Prostate gland (tissue), 2 donors: Measurements from ENCODE around the gene B3GNT5. TPM values are rescaled to one million over a fixed set of nuclear protein-coding genes. Genes with fewer than 3 reads are reported as not detected.

Experiments used
- DNase-seq: peaks from one replicate; pipeline ENCODE4 v3.0.0-alpha.2; 2019; ENCODE audit warnings: low spot score
- H3K27ac ChIP-seq, 2 donors: fragments of 200-600 bp; sonication (generic); 2 replicates each; pipeline ENCODE4 v1.5.1; 2017 to 2019
- H3K27me3 ChIP-seq: fragments of 200-600 bp; sonication (generic); replicated peaks from 2 replicates; pipeline ENCODE4 v1.5.1; 2019; ENCODE audit not compliant: insufficient read depth
- H3K36me3 ChIP-seq, 2 donors: fragments of 200-600 bp; sonication (generic); 1 replicate in 1 of 2; 2 replicates in 1 of 2; pipeline versions ENCODE4 v1.5.1 to v1.8.1; 2017 to 2019
- H3K4me1 ChIP-seq: fragments of 200-600 bp; sonication (generic); replicated peaks from 2 replicates; pipeline ENCODE4 v1.5.1; 2019
- H3K4me3 ChIP-seq, 2 donors: fragments of 200-600 bp; sonication (generic); 2 replicates each; pipeline ENCODE4 v1.5.1; 2017 to 2019
- H3K9me3 ChIP-seq: fragments of 200-600 bp; sonication (generic); 2 replicates; pipeline ENCODE4 v1.5.1; 2017
- CTCF ChIP-seq, 4 experiments: fragments of 200-600 bp in 2 of 4; fragments of 450-650 bp in 2 of 4; sonication (generic) in 2 of 4; IDR thresholded peaks; 1 replicate in 3 of 4; 2 replicates in 1 of 4; pipeline ENCODE4 v1.5.1; 2016 to 2019; ENCODE audit warnings: antibody characterized with exemption in 4 of 4, mild to moderate bottlenecking in 2 of 4, moderate library complexity in 2 of 4
- POLR2A ChIP-seq: fragments of 450-650 bp; IDR thresholded peaks from one replicate; pipeline ENCODE4 v1.6.1; 2016; ENCODE audit warnings: antibody characterized with exemption, mild to moderate bottlenecking
- POLR2AphosphoS5 ChIP-seq: sonication (generic); formaldehyde crosslinking; IDR thresholded peaks from one replicate; pipeline ENCODE4 v1.6.1; 2017; ENCODE audit warnings: antibody characterized with exemption
- WGBS: methylation state at CpG from one replicate; pipeline ENCODE4 v1.1.5; 2018; 5-methylcytosine and 5-hydroxymethylcytosine counted together
- intact Hi-C: fragments of 100-400 bp; cut with DNase I; formaldehyde crosslinking; loops from one replicate; pipeline ENCODE4 v1.14.2; 2022
- total RNA-seq, 2 donors: library from RNA; depleted of rRNA; stranded (reverse); fragments of >200 nt; gene quantifications; one replicate each; pipeline ENCODE4 v1.1.0, GENCODE V29; 2016

The B3GNT5 gene
- total RNA-seq, 2 donors from 2014 or later = 5.9 to 7.2 TPM

DNA sequence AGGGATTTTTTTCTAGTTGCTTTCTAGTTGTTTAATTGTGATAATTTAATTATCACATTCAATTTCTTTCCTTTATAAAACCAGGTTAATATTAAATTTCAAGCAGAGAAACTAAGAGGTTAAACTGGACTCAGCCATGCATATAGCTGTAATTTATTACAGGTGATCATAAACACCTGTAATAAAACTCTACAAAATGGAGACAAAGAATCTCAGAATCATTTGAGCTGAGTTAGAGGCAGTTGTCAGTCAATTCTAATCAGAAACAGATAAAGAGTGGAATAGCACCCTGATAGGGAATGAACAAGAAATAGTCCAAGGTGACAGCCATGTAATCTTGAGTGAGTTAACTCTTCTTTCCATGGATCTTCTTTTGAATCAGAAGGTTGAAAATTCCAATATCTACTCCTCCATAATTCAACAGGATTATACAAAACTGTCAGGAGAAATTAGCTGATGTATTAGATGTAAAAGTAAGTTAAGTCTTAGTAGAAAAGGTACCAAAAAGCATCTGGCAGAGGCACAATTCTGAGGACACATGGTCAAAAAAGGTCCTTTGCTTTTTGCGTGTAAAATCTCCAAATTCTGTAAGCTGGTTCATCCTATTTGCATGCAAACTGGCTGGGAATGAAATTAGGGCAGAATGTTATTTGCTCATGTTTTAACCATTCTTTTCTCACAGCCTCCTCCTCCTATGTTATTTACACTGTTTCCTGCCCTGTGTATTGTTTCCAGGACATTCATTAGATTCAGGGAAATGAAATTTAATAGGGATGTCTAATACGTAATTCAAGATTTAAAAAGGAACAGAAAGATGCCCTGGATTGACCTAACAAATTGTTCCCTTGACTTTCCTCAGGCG lies 39.4 kb upstream of the B3GNT5 start:
- Histone ChIP-seq H3K4me1 (no peaks in the 10 kb centered on the region), H3K27me3 (no peaks in the 10 kb centered on the region), H3K9me3 (no peaks in the 10 kb centered on the region), H3K4me3 (no peak overlapping the region), H3K27ac (no peak overlapping the region), H3K36me3 (no peaks in the 10 kb centered on the region)
- 37% methylated on average over 3 of the region's 3 CpGs for WGBS
- TF ChIP-seq POLR2AphosphoS5 = no peak
- TF ChIP-seq POLR2A = no peak
- TF ChIP-seq CTCF (IDR thresholded peaks at IDR 0.05) = no peak
- DNase-seq = no peak
- intact Hi-C loops = no loop called here

DNA sequence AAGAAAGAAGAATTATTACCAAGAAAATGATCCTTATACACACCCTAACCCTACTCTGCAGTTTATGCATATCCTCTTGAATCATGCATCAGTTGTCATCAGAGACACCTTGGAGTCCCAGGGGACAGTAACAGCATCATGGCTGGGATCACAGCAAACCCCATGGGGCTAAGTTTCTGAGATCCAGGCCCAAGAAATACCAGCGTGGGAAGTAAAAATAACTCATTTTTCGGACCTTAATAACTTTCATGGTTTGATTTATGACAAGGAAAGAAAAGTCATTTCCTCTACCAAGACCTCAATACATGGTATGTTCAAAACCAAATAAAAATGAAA lies 38.8 kb upstream of the B3GNT5 start:
- H3K27ac ChIP-seq = no peak overlapping the region
- no peaks in the 10 kb centered on the region for H3K27me3 ChIP-seq
- H3K36me3 ChIP-seq = no peaks in the 10 kb centered on the region
- WGBS = 71% methylated on average over 2 of the region's 2 CpGs
- H3K4me1 ChIP-seq = no peaks in the 10 kb centered on the region
- no peak for DNase-seq
- no peaks in the 10 kb centered on the region for H3K9me3 ChIP-seq
- H3K4me3 ChIP-seq = no peak overlapping the region
- intact Hi-C loops = no loop called here
- no peak for TF ChIP-seq POLR2AphosphoS5
- TF ChIP-seq POLR2A = no peak
- TF ChIP-seq CTCF (IDR thresholded peaks at IDR 0.05) = no peak

DNA sequence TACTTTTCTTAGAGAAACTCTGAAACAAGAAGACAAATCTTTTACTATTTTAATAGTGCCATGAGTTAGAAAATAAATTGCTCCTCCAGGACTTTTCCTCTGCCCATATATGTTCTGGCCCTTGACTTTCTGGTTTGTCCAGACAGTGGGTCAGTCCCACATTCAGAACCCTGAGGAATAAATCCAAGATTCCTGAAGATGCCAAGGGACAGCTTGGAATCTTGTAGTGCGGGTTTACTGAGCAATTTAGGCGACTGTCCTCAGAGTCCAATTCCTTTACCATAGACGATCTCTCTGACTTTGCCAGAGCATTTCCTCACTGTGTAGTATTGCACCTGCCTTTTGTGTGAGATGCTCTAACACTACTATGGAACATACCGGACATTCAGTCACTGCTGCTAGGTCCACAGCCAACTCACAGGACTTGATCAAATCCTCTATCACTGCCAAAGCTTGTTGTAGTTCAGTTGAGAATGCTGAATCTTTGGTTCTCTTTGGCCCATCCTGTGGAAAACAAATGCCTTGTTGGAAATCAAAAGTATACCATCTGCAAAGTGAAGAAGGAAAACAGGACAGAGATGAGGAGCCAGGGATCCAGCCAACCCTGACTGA lies 37.4 kb upstream of the B3GNT5 start:
- intact Hi-C loops = no loop called here
- Histone ChIP-seq H3K27me3 (no peaks in the 10 kb centered on the region), H3K4me3 (no peak overlapping the region), H3K36me3 (no peaks in the 10 kb centered on the region), H3K4me1 (no peaks in the 10 kb centered on the region), H3K9me3 (no peaks in the 10 kb centered on the region), H3K27ac (no peak overlapping the region)
- DNase-seq = no peak
- WGBS = 88% methylated on average over 4 of the region's 4 CpGs
- TF ChIP-seq POLR2A (no peak), CTCF (IDR thresholded peaks at IDR 0.05) (no peak), POLR2AphosphoS5 (no peak)

DNA sequence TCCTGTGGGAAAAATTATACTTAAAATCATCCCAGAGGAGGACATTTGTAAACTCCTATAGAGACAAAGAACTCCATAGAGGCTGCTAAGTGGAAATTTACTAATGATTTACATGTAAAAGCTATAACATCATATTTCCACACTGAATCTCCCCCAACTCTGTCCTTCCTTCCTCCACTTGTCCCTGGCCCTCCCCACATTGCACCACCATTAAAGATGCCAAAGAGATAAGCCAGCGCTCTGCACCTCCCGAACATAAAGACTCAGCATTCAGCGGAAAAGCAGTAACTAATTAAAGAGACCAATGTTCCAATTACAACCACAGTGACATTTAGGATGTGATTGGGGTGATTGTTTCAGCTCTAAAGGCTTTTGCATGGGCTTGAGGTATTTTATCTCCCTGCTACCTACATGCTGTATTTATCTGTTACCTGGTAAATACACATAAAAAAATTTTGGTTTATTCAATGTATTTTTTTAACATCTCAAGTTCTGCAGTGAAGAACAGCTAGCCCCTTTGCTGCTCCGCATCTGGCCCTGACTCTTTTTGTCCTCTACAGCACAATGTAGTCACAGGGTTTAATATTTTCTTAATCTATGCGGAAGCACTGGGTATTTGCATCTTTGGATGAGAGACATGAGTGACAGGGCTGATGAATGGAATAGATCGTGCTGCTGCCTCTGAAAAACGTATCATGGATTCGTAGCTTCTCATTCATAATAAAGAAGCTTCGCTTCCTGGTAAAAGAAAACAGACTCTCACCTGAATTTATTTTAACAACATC lies 35.3 kb upstream of the B3GNT5 start:
- Histone ChIP-seq H3K4me1 (no peaks in the 10 kb centered on the region), H3K4me3 (no peak overlapping the region), H3K9me3 (no peaks in the 10 kb centered on the region), H3K27ac (no peak overlapping the region), H3K36me3 (no peaks in the 10 kb centered on the region), H3K27me3 (no peaks in the 10 kb centered on the region)
- TF ChIP-seq POLR2AphosphoS5 (no peak), CTCF (IDR thresholded peaks at IDR 0.05) (no peak), POLR2A (no peak)
- DNase-seq = no peak
- 79% methylated on average over 9 of the region's 9 CpGs for WGBS
- intact Hi-C loops = no loop called here
